Stimulated activated CD8-positive, alpha-beta memory T cell treated with anti-CD3 and anti-CD28 coated beads, Interleukin-12 subunit alpha, Interleukin-12 subunit beta, amount 100 ng/mL, for 4 hours (primary cell): Measurements from ENCODE around the gene SIL1.

Experiments used
- DNase-seq: peaks from one replicate; pipeline ENCODE4 v3.0.0-alpha.2; 2020; ENCODE audit warnings: low read depth

The SIL1 gene

DNA sequence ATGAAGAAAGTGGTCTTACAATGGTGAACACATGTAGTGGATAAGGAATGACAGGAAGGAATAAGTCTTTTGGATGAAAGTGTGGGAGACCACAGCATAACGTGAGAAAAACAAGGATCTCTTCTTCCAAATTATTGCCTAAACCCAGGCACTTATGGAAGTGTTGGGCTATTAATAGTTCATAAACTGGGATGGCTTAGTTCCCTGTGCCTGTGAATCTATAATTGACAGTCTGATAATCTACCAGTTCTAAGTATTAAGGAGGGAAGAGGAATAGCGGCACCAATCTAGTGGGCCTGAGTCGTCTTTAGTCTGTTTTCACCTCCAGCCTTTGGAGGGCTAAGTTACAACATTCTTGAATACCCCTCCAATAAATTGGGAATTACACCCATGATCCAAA is 283.8 kb downstream of the SIL1 start:
- no peak for DNase-seq

DNA sequence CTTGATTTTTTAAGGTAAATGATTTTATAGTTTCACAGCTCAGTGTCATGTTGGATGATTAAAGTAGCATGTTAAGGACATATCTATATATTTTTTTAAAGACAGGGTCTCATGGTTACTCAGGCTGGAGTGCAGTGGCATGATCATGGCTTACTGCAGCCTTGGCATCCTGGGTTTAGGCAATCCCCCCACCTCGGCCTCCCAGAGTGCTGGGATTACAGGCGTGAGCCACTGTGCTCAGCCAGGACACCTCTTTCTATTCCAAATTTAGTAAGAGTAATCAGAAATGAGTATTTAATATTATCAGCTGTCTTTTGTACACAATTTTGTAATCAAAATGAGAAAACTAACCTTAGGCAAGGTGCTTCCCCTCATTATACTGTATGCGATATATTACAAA is 284.4 kb downstream of the SIL1 start:
- DNase-seq = no peak

DNA sequence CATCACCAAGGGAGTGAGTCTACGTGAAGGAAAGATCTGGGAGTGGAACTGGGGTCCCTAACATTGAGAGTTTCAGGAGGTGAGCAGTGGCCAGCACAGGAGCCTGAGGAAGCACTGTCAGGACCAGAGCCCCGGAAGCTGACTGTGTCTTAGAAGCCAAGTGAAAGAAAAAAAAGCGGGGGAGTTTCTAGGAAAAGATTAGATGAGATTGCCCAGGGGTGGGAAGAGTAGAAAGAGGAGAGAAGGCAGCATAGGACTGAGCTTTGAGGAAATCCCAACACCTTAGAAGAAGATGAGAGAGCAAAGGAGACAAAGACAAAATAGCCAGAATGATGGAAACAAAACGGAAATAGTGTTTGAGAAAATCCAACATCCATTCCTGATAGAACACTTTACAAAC is 286.1 kb downstream of the SIL1 start:
- DNase-seq = no peak

DNA sequence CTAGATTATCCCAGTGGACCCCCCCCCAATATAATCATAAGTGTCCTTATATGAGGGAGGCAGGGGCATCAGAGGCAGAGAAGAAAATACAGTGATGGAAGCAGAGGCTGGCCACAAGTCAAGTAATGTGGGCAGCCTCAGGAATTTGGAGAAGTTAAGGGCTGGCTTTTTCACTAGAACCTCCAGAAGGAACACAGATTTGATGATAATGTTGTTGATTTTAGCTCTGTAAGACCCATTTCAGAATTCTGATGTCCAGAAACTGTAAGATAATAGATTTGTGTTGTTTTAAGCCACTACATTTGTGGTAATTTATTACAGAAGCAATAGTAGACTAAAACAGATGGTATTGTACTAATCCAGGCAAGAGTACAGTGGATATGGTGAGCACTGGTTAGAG is 286.7 kb downstream of the SIL1 start:
- no peak for DNase-seq

DNA sequence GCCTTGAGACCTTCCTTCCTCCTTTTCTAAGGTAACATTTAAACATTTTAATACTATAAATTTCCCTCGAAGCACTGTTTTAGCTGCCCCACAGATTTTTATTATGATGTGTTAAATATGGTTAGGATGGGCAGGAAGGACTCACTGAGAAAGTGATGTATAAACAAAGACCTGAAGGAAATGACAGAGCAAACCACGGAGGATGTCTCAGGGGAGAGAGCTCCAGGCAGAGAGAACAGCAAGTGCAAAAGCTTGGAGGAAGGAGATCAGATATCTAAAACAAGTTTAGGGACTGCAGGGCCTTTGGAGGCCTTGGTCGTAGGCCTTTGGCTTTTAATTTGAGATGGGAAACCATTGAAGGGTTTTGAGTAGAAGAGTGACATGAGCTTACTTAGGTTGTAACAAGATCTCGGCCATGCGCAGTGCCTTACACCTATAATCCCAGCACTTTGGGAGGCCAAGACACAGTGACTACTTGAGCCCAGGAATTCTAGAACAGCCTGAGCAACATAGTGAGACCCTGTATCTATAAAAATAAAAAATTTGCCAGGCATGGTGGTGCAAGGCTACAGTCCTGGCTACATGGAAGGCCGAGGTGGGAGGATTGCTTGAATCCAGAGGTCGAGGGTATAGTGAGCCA is 287.5 kb downstream of the SIL1 start:
- no peak for DNase-seq

DNA sequence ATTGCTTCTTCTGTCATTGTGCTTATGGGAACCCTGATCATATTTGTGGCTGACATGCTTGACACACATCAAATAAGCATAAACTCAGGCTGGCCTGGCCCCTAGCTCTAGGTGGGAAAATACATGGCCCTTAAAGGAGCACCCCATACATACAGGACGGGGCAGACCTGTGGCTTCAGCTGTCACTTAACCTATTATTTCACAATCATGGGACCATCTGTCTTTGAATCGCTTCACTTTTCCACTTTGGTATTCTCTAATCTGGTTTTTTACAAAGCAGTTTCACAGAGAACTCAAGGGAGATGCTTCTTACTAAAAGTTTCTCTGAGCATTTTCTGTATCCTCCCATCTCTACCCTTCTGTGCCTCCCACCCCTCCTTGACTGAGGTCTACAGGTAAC is 288.4 kb downstream of the SIL1 start:
- DNase-seq = no peak

DNA sequence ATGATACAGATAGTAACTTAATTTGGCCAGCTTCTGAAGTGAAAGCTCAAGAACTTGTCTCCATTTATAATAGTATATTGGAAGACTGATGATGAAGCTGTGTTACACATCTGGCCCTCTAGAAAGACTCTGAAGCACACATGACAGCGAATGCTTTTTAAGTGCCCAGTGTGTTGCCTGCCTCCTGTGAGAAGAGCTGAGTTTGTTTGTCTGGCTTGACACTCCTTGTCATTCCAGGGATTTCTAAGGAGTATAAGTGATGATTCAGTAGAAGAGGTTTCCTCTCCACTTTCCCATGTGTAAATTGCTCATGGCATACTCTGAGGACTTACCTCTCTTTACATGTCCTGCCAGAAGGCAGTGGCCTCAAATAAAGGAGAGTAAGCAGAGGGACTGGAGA is 292.6 kb downstream of the SIL1 start:
- DNase-seq = no peak

DNA sequence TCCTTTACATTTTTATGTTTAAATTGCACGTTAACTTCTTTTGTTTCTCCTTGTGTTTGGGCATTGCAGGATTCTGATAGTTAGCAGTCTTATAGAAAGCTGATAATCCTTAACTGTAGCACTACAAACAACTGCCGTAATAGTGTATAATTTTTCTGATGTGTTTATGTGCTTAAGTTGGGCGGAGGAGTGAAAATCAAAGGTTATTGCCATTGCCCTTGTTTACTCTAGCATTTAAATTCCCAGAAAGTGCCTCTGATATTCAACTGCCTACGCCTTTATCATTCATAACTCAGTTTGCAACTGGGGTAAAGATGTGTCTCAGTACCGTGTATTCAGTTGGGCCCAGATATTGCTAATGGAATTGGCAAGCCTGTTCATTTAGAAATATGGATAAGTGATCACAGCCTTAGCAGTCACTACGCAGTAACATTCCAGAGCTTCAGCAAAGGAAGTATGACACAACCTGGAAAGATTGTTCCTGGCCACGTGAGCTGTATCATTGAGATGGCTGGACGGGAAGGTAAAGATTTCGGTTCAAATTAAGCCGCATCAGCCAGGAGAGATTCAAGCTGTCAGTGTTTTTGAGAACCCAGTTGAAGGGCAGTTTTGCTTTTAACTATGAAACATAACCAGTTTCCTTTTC is 294.9 kb downstream of the SIL1 start:
- no peak for DNase-seq

DNA sequence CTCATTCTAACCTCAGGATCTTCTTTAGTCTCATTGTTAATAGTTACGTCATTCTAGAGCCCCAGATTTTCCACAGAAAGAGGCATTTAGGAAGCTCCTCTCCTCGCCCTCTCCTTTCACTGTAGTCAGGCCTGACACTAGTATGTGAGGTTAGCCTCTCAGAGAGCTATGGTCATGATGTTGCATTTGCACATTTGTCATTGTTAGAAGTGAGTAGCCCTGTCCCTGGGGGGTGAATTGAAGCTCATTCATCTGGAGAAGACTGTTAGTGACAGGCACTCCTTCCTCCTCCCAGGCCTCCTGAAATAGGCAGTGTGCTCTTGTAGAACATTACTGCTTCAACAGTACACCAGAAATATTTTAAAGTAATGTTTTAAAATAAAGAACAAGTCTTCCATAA is 296.5 kb downstream of the SIL1 start:
- no peak for DNase-seq

DNA sequence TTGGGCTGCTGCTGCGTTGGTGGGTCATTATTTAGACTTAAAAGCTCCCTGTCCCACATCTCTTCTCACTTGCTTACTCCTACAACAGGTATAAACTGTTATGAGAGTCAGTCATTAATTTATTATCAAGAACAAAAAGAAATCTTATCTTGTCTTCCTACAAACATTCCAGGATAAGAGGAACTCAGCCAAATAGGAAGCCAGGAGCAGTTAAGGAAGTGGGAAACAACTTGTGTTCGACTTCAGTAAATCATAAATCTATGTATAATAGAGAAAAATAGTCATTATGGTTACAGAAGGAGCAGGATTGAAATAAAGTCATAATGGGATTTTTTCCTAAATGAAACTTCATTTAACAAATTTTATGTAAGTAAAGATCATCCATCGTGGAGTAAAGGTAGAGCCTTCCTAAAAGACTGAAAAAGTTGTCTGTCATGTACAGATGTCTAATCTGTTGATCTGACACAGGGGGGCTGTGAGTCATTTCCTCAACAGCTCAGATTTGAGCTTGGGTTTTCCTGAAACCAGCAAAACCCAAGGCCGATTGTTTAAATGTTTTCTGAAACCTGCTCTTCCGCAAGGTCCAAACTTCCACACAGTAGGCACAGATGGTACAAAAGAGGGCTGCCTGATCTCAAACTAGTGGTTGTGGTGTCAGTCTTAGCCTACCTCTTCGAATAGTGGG is 297.7 kb downstream of the SIL1 start:
- DNase-seq = no peak

DNA sequence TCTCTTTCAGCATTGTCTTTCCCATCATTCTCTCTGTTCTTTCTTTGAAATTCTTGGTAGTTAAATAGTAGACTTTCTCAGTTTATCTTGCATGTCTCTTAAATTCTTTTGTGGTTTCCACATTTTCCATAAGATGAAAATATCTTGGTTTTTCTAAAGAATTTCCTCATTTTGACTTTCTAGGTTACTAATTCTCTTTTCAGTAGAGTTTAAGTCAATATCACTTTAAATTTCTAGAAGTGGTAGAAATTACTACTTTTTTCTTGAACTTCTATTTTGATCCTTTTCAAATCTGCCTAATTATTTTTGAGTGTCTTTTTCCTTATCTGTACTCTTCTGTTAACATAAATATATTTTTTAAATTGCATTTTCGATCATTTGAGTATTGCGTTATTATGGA is 299.4 kb downstream of the SIL1 start:
- DNase-seq = no peak

DNA sequence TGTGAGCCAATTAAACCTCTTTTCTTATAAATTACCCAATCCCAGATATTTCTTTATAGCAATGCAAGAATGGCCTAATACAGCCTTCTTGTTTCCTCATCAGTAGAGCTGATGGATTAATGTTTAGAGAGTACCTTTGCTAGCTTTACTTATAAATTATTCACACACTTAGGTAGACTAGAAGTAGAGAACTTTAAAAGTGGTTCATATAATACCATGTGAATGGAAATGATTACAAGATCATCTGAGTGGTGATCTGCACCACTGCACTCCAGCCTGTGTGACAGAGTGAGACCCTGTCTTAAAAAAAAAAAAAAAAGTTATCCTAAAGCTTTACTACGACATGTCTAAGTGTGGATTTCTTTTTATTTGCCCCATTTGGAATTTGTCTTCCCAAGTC is 299.9 kb downstream of the SIL1 start:
- no peak for DNase-seq
